ENCODE measurements around the gene SLIT3. TPM values are rescaled to one million over a fixed set of nuclear protein-coding genes. Genes with fewer than 3 reads are reported as not detected.

Gene SLIT3
- polyA plus RNA-seq, 1 of the 3 experiments (the other 2 are of a cell fraction) = 119 TPM

GRCh38 chr5:168737066-168737465 lies 563.9 kb downstream of the SLIT3 start (continued):
- TF ChIP-seq TAF1 (IDR thresholded peaks at IDR 0.05; ENCODE audit: borderline replicate concordance, low read depth, low read length) = no peak
- no peak for TF ChIP-seq MEF2A (IDR thresholded peaks at IDR 0.05; ENCODE audit: borderline replicate concordance, low read depth)
- no peak for TF ChIP-seq YY1 (IDR thresholded peaks at IDR 0.05; ENCODE audit: low read depth)

DNA sequence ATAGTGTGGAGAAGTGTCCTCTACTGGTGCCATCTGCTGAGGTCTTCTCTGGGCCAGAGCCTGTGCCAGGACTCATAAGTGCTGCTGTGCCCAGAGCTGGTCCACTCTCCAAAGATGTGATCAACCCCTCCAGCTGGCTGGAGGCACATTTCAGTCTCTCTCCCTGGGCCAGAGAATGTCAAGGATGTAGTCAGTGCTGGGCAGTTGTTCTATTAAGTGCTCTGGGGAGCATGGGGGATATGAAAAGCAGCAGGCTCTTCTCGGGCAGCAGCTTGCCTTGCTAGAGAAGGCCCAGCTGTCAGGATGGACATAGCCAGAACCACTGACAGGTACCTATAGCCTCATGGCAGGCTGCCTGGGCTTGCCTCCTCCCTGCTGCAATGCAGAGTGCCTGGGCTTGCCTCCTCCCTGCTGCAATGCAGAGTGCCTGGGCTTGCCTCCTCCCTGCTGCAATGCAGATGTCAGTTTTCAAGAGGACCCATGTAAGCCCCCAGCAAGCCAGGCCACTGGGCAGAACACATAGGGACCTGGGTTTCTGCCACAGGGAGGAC lies 564.6 kb downstream of the SLIT3 start:
- CTCF ChIA-PET = no interaction called here
- no CpG with 5 or more reads among the region's 1 CpG for WGBS (ENCODE audit: low lambda C conversion rate)
- POLR2A ChIA-PET = no interaction called here

More for the DNA sequence above, 564.6 kb downstream of the SLIT3 start:
- no peaks in the 10 kb centered on the region for H3K79me2 ChIP-seq (ENCODE audit: insufficient read depth)
- no peak for DNase-seq
- no peak overlapping the region for H3K4me2 ChIP-seq
- H3F3A ChIP-seq (replicated peaks; ENCODE audit: insufficient read depth) = no peaks in the 10 kb centered on the region
- no peak overlapping the region for H2AFZ ChIP-seq (ENCODE audit: low read depth)
- no peaks in the 10 kb centered on the region for H3K9me2 ChIP-seq
- no peaks in the 10 kb centered on the region for H3K9me3 ChIP-seq
- H3K27ac ChIP-seq (ENCODE audit: low read depth in 2 of 2, low read length in 1 of 2) = peak overlapping the region in 1 of 2 experiments; percentile 39; a peak in 1 of 4 replicates
- H3K36me3 ChIP-seq (replicated peaks in 1 of 2; ENCODE audit: control insufficient read depth in 1 of 2, insufficient read depth in 2 of 2, low read length in 1 of 2) = peaks cover 4 to 58% of the 10 kb centered on the region in 2 experiments
- no peak overlapping the region for H3K4me3 ChIP-seq (ENCODE audit: low read depth in 2 of 2, low read length in 1 of 2)
- no peaks in the 10 kb centered on the region for H4K20me1 ChIP-seq (ENCODE audit: insufficient read depth)
- no peaks in the 10 kb centered on the region for H3K27me3 ChIP-seq (ENCODE audit: insufficient read depth)
- no peak for TF ChIP-seq EZH2phosphoT487 (IDR thresholded peaks at IDR 0.05; ENCODE audit: borderline replicate concordance, low read depth)
- TF ChIP-seq FOXJ3 (CRISPR knock-in tag; IDR thresholded peaks at IDR 0.05) = no peak
- TF ChIP-seq MXI1 (IDR thresholded peaks at IDR 0.05; ENCODE audit: low read depth, low read length) = no peak
- no peak for TF ChIP-seq TAF1 (IDR thresholded peaks at IDR 0.05; ENCODE audit: borderline replicate concordance, low read depth, low read length)
- TF ChIP-seq RFX5 (IDR thresholded peaks at IDR 0.05; ENCODE audit: low read length) = no peak
- TF ChIP-seq RAD21 (IDR thresholded peaks at IDR 0.05; ENCODE audit: low read length) = no peak
- TF ChIP-seq MEF2A (IDR thresholded peaks at IDR 0.05; ENCODE audit: borderline replicate concordance, low read depth) = no peak
- no peak for TF ChIP-seq SIN3A (IDR thresholded peaks at IDR 0.05; ENCODE audit: borderline replicate concordance, low read depth, low read length)
- TF ChIP-seq GATA2 (CRISPR knock-in tag; IDR thresholded peaks at IDR 0.05) = no peak
- TF ChIP-seq RXRA (IDR thresholded peaks at IDR 0.05; ENCODE audit: borderline replicate concordance, low read depth) = no peak
- TF ChIP-seq TCF12 (IDR thresholded peaks at IDR 0.05) = no peak
- no peak for TF ChIP-seq USF1 (IDR thresholded peaks at IDR 0.05; ENCODE audit: borderline replicate concordance, low read depth)
- TF ChIP-seq, protein P1, sequence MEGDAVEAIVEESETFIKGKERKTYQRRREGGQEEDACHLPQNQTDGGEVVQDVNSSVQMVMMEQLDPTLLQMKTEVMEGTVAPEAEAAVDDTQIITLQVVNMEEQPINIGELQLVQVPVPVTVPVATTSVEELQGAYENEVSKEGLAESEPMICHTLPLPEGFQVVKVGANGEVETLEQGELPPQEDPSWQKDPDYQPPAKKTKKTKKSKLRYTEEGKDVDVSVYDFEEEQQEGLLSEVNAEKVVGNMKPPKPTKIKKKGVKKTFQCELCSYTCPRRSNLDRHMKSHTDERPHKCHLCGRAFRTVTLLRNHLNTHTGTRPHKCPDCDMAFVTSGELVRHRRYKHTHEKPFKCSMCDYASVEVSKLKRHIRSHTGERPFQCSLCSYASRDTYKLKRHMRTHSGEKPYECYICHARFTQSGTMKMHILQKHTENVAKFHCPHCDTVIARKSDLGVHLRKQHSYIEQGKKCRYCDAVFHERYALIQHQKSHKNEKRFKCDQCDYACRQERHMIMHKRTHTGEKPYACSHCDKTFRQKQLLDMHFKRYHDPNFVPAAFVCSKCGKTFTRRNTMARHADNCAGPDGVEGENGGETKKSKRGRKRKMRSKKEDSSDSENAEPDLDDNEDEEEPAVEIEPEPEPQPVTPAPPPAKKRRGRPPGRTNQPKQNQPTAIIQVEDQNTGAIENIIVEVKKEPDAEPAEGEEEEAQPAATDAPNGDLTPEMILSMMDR (IDR thresholded peaks at IDR 0.05) = no peak
- peaks cover 0 to 11% of the 10 kb centered on the region in 2 experiments; a peak in 1 of 4 replicates for H3K4me1 ChIP-seq (ENCODE audit: control insufficient read depth in 1 of 2, insufficient read depth in 2 of 2, low read depth in 1 of 2, low read length in 1 of 2)
- H3K9ac ChIP-seq = no peak overlapping the region

All from SK-N-SH (cell line).